SK-N-SH (cell line): ENCODE results near the gene NFKB1. TPM values are rescaled to one million over a fixed set of nuclear protein-coding genes. Genes with fewer than 3 reads are reported as not detected.

Experiments
- CTCF ChIA-PET: fragments of 300-600, 350-600 bp; formaldehyde crosslinking; extraction: SDS; loops from one replicate; lab custom pipeline; 2021; lab: Yijun Ruan, JAX
- POLR2A ChIA-PET: fragments of 350-600 bp; sonication (Branson Sonifier 250); formaldehyde crosslinking; extraction: SDS; loops from one replicate; lab custom pipeline; 2020; ENCODE audit warnings: antibody characterized with exemption, inconsistent platforms; lab: Yijun Ruan, JAX
- DNase-seq: peaks from one replicate; pipeline ENCODE4 v3.0.0; 2012
- H2AFZ ChIP-seq: fragments of 200-600 bp; sonication (generic); 2 replicates; pipeline ENCODE4 v1.8.1; 2016; ENCODE audit warnings: antibody characterized with exemption, mild to moderate bottlenecking, low read depth
- H3F3A ChIP-seq: fragments of 200-600 bp; sonication (generic); replicated peaks from 2 replicates; pipeline ENCODE3; 2016; ENCODE audit warnings: antibody characterized with exemption, mild to moderate bottlenecking; ENCODE audit not compliant: insufficient read depth
- H3K27ac ChIP-seq, 2 experiments: fragments of 200-500 bp in 1 of 2; fragments of 200-600 bp in 1 of 2; sonication (Bioruptor generic) in 1 of 2; sonication (generic), shearing (Covaris generic) in 1 of 2; 2 replicates each; pipeline versions ENCODE4 v1.5.1 to v1.6.1; 2014 to 2016; ENCODE audit warnings: low read depth in 2 of 2, inconsistent platforms in 1 of 2, low read length in 1 of 2, mild to moderate bottlenecking in 1 of 2, mixed read lengths in 1 of 2
- H3K27me3 ChIP-seq: fragments of 200-600 bp; sonication (generic), shearing (Covaris generic); 2 replicates; pipeline ENCODE4 v1.6.1; 2016; ENCODE audit warnings: mixed run types; ENCODE audit not compliant: insufficient read depth
- H3K36me3 ChIP-seq, 2 experiments: fragments of 200-500 bp in 1 of 2; fragments of 200-600 bp in 1 of 2; sonication (Bioruptor generic) in 1 of 2; sonication (generic) in 1 of 2; replicated peaks in 1 of 2; 2 replicates each; pipeline versions ENCODE3 to v1.5.1; 2014 to 2016; ENCODE audit warnings: low read length in 1 of 2, mild to moderate bottlenecking in 1 of 2; ENCODE audit not compliant: insufficient read depth in 2 of 2, control insufficient read depth in 1 of 2
- H3K4me1 ChIP-seq, 2 experiments: fragments of 200-500 bp in 1 of 2; fragments of 200-600 bp in 1 of 2; sonication (Bioruptor generic) in 1 of 2; sonication (generic), shearing (Covaris generic) in 1 of 2; 2 replicates each; pipeline versions ENCODE4 v1.5.1 to v1.6.1; 2014 to 2016; ENCODE audit warnings: low read depth in 1 of 2, low read length in 1 of 2, mixed run types in 1 of 2; ENCODE audit not compliant: insufficient read depth in 2 of 2, control insufficient read depth in 1 of 2
- H3K4me2 ChIP-seq: fragments of 200-600 bp; sonication (generic), shearing (Covaris generic); 2 replicates; pipeline ENCODE4 v1.6.1; 2017; ENCODE audit warnings: mixed run types
- H3K4me3 ChIP-seq, 2 experiments: fragments of 200-500 bp in 1 of 2; fragments of 200-600 bp in 1 of 2; sonication (Bioruptor generic) in 1 of 2; sonication (generic), shearing (Covaris generic) in 1 of 2; 2 replicates each; pipeline versions ENCODE4 v1.5.1 to v1.8.1; 2014 to 2016; ENCODE audit warnings: low read depth in 2 of 2, inconsistent platforms in 1 of 2, low read length in 1 of 2, mild to moderate bottlenecking in 1 of 2, mixed read lengths in 1 of 2, moderate library complexity in 1 of 2
- H3K79me2 ChIP-seq: fragments of 200-600 bp; sonication (generic); 2 replicates; pipeline ENCODE4 v1.8.1; 2017; ENCODE audit warnings: mild to moderate bottlenecking; ENCODE audit not compliant: insufficient read depth
- H3K9ac ChIP-seq: fragments of 200-600 bp; sonication (generic); 2 replicates; pipeline ENCODE4 v1.6.1; 2017; ENCODE audit warnings: mixed run types
- H3K9me2 ChIP-seq: fragments of 200-600 bp; sonication (generic); 2 replicates; pipeline ENCODE4 v1.6.1; 2017; ENCODE audit warnings: mixed run types
- H3K9me3 ChIP-seq: fragments of 200-600 bp; sonication (generic); 2 replicates; pipeline ENCODE4 v1.6.1; 2017; ENCODE audit warnings: mixed run types, mild to moderate bottlenecking, moderate library complexity
- H4K20me1 ChIP-seq: fragments of 200-600 bp; sonication (generic); 2 replicates; pipeline ENCODE4 v1.6.1; 2017; ENCODE audit warnings: mild to moderate bottlenecking, mixed run types; ENCODE audit not compliant: insufficient read depth
- CHD2 ChIP-seq: fragments of 150-350 bp; IDR thresholded peaks from 2 replicates; pipeline ENCODE4 v1.6.1; 2018; ENCODE audit warnings: low read length; ENCODE audit not compliant: partially characterized antibody
- CTCF ChIP-seq: fragments of 200-600 bp; sonication (generic); IDR thresholded peaks from 2 replicates; pipeline ENCODE4 v1.6.1; 2017; ENCODE audit warnings: antibody characterized with exemption, mild to moderate bottlenecking, moderate library complexity
- ELF1 ChIP-seq: IDR thresholded peaks from 2 replicates; pipeline ENCODE4 v1.4.0; 2012
- FOSL2 ChIP-seq: IDR thresholded peaks from 2 replicates; pipeline ENCODE4 v1.4.0; 2012; ENCODE audit warnings: low read depth, mild to moderate bottlenecking, moderate library complexity, borderline replicate concordance
- GABPA ChIP-seq: IDR thresholded peaks from 2 replicates; pipeline ENCODE4 v1.4.0; 2012; ENCODE audit warnings: low read depth, mild to moderate bottlenecking
- JUND ChIP-seq: IDR thresholded peaks from 2 replicates; pipeline ENCODE4 v1.4.0; 2012
- MAX ChIP-seq: IDR thresholded peaks from 2 replicates; pipeline ENCODE4 v1.4.0; 2012; ENCODE audit warnings: low read depth
- NFIC ChIP-seq: IDR thresholded peaks from 2 replicates; pipeline ENCODE4 v1.4.0; 2012; ENCODE audit warnings: borderline replicate concordance
- RAD21 ChIP-seq: IDR thresholded peaks from 2 replicates; pipeline ENCODE4 v1.6.1; 2012; ENCODE audit warnings: mild to moderate bottlenecking, low read length
- RCOR1 ChIP-seq: fragments of 150-350 bp; IDR thresholded peaks from 2 replicates; pipeline ENCODE4 v1.6.1; 2017; ENCODE audit warnings: antibody characterized with exemption, low read length
- REST ChIP-seq: IDR thresholded peaks from 2 replicates; pipeline ENCODE4 v1.6.1; 2012; ENCODE audit warnings: mild to moderate bottlenecking, low read depth, low read length, moderate library complexity
- RXRA ChIP-seq: IDR thresholded peaks from 2 replicates; pipeline ENCODE4 v1.4.0; 2012; ENCODE audit warnings: low read depth, mild to moderate bottlenecking, borderline replicate concordance
- SMC3 ChIP-seq: IDR thresholded peaks from 2 replicates; pipeline ENCODE4 v1.6.1; 2012; ENCODE audit warnings: low read depth, low read length, improper control_type of control experiment
- TAF1 ChIP-seq: IDR thresholded peaks from 2 replicates; pipeline ENCODE4 v1.6.1; 2012; ENCODE audit warnings: low read depth, mild to moderate bottlenecking, low read length, moderate library complexity, borderline replicate concordance
- TCF12 ChIP-seq: IDR thresholded peaks from 2 replicates; pipeline ENCODE4 v1.4.0; 2012
- USF2 ChIP-seq: fragments of 150-350 bp; IDR thresholded peaks from 2 replicates; pipeline ENCODE4 v1.6.1; 2017; ENCODE audit warnings: antibody characterized with exemption, low read length, low read depth, borderline replicate concordance
- WGBS: methylation state at CpG from one replicate; pipeline ENCODE4 v1.1.6; 2017; ENCODE audit warnings: low lambda C conversion rate; 5-methylcytosine and 5-hydroxymethylcytosine counted together
- polyA plus RNA-seq, 3 experiments: library from polyadenylated mRNA; depleted of rRNA; stranded (reverse); fragments of >200 nt; gene quantifications; 2 replicates each; pipeline ENCODE4 v1.2.3, GENCODE V29; 2012

NFKB1 gene
- polyA plus RNA-seq, 1 of the 3 experiments (the other 2 are of a cell fraction), result 14.1 TPM

GRCh38 chr4:102639598-102639997 lies 138.4 kb downstream of the NFKB1 start (continued):
- no peak for TF ChIP-seq CTCF
- no peak for TF ChIP-seq USF2
- TF ChIP-seq JUND, result no peak

GRCh38 chr4:102640669-102641068 lies 139.5 kb downstream of the NFKB1 start:
- TF ChIP-seq JUND, result peak; percentile 65
- TF ChIP-seq REST, result no peak
- no peak for TF ChIP-seq SMC3
- no peak for TF ChIP-seq MAX
- peak; percentile 60 for TF ChIP-seq FOSL2
- TF ChIP-seq NFIC, result peak; percentile 58
- no peak for TF ChIP-seq TAF1
- TF ChIP-seq ELF1, result no peak
- TF ChIP-seq RAD21, result no peak
- TF ChIP-seq GABPA, result no peak
- no peak for TF ChIP-seq CHD2
- no peak for TF ChIP-seq RCOR1
- TF ChIP-seq TCF12, result peak; percentile 53
- TF ChIP-seq RXRA, result peak; percentile 57; the same call in 1 of the 2 replicates
- H3K27ac ChIP-seq, result no peak overlapping the region
- no peaks in the 10 kb centered on the region for H3K9me2 ChIP-seq
- H2AFZ ChIP-seq, result no peak overlapping the region
- DNase-seq, result no peak
- 67% methylated on average over 4 of the region's 4 CpGs for WGBS
- ChIA-PET CTCF (no interaction called here), POLR2A (no interaction called here)
- H3K9ac ChIP-seq, result no peak overlapping the region
- H3K27me3 ChIP-seq, result no peaks in the 10 kb centered on the region
- H3K4me1 ChIP-seq, result peaks cover 0 to 5% of the 10 kb centered on the region in 2 experiments; a peak in 1 of 4 replicates
- no peak overlapping the region for H3K4me3 ChIP-seq
- H3K9me3 ChIP-seq, result 0 out of 2 replicates have a peak, but pooled peaks cover 5% of the 10 kb centered on the region
- H4K20me1 ChIP-seq, result no peaks in the 10 kb centered on the region
- peaks cover 7 to 9% of the 10 kb centered on the region in 2 experiments for H3K36me3 ChIP-seq
- no peaks in the 10 kb centered on the region for H3K79me2 ChIP-seq
- peak overlapping the region; percentile 20; the same call in 1 of the 2 replicates for H3K4me2 ChIP-seq
- peaks cover 4% of the 10 kb centered on the region for H3F3A ChIP-seq
